Peyer's patch (tissue), 4 donors: ENCODE data around the gene RSPH3.

Source experiments
- CTCF ChIP-seq, 6 experiments: fragments of 450-650 bp in 4 of 6; fragments of 200-600 bp in 2 of 6; sonication (generic) in 1 of 6; IDR thresholded peaks; one replicate each; pipeline ENCODE4 v1.5.1; 2017 to 2019; ENCODE audit warnings: antibody characterized with exemption in 6 of 6, mild to moderate bottlenecking in 3 of 6, moderate library complexity in 1 of 6
- POLR2A ChIP-seq, 2 donors: fragments of 450-650 bp; IDR thresholded peaks; one replicate each; pipeline ENCODE4 v1.5.1; 2017; ENCODE audit warnings: antibody characterized with exemption in 2 of 2, mild to moderate bottlenecking in 2 of 2, moderate library complexity in 2 of 2

GRCh38 chr6:159036673-159037072 lies 36.7 kb upstream of the RSPH3 start:
- TF ChIP-seq CTCF (IDR thresholded peaks at IDR 0.05): no peak
- no peak for TF ChIP-seq POLR2A (IDR thresholded peaks at IDR 0.05)
